Transverse colon (tissue), 4 donors: ENCODE results near the gene SNU13. TPM values are rescaled to one million over a fixed set of nuclear protein-coding genes. Genes with fewer than 3 reads are reported as not detected.
"Not testable (repeated sequence)": the region's sequence is repeated elsewhere in the genome, so short reads cannot be mapped to it uniquely, and the experiment has no call there.

Source experiments
- DNase-seq: peaks from one replicate; pipeline ENCODE4 v3.0.0-alpha.2; 2019
- H3K27ac ChIP-seq, 4 donors: fragments of 200-600 bp; sonication (generic); 2 replicates each; pipeline ENCODE4 v1.5.1; 2016 to 2018; ENCODE audit warnings: inconsistent platforms in 4 of 4
- H3K27me3 ChIP-seq: fragments of 200-600 bp; sonication (generic); 2 replicates; pipeline ENCODE4 v1.5.1; 2017; ENCODE audit warnings: inconsistent platforms
- H3K36me3 ChIP-seq, 4 donors: fragments of 200-600 bp; sonication (generic); 2 replicates each; pipeline ENCODE4 v1.5.1; 2017 to 2019; ENCODE audit warnings: inconsistent platforms in 4 of 4
- H3K4me1 ChIP-seq, 4 donors: fragments of 200-600 bp; sonication (generic); 2 replicates each; pipeline ENCODE4 v1.5.1; 2017 to 2020; ENCODE audit warnings: inconsistent platforms in 4 of 4
- H3K4me3 ChIP-seq, 4 donors: fragments of 200-600 bp; sonication (generic); 1 replicate in 1 of 4; 2 replicates in 3 of 4; pipeline versions ENCODE4 v1.5.1 to v1.6.1; 2017 to 2019; ENCODE audit warnings: inconsistent platforms in 4 of 4
- H3K9me3 ChIP-seq, 2 donors: fragments of 200-600 bp; sonication (generic); 2 replicates each; pipeline ENCODE4 v1.5.1; 2017 to 2019; ENCODE audit warnings: inconsistent platforms in 2 of 2
- CTCF ChIP-seq, 5 experiments: fragments of 200-600 bp in 3 of 5; fragments of 450-650 bp in 2 of 5; sonication (generic) in 3 of 5; IDR thresholded peaks; 1 replicate in 2 of 5; 2 replicates in 3 of 5; pipeline ENCODE4 v1.5.1; 2016 to 2017; ENCODE audit warnings: antibody characterized with exemption in 5 of 5, inconsistent platforms in 3 of 5, mild to moderate bottlenecking in 2 of 5, moderate library complexity in 1 of 5
- EP300 ChIP-seq: sonication (generic); formaldehyde crosslinking; IDR thresholded peaks from one replicate; pipeline ENCODE4 v1.6.1; 2017; ENCODE audit warnings: antibody characterized with exemption, low read depth
- POLR2A ChIP-seq: fragments of 450-650 bp; IDR thresholded peaks from one replicate; pipeline ENCODE4 v1.6.1; 2016; ENCODE audit warnings: antibody characterized with exemption, mild to moderate bottlenecking, moderate library complexity
- POLR2AphosphoS5 ChIP-seq, 3 donors: sonication (generic); formaldehyde crosslinking; IDR thresholded peaks; one replicate each; pipeline ENCODE4 v1.6.1; 2016; ENCODE audit warnings: antibody characterized with exemption in 3 of 3
- WGBS, 2 donors: methylation state at CpG; one replicate each; pipeline ENCODE4 v1.1.5; 2018; ENCODE audit warnings: low coverage in 1 of 2; 5-methylcytosine and 5-hydroxymethylcytosine counted together
- in situ Hi-C, 4 donors: fragments of 200-750 bp; cut with MboI; loops; one replicate each; pipeline versions ENCODE4 v1.15.0 to v1.15.1; 2017; ENCODE audit warnings: low sequenced_read_pairs in 3 of 4, low pct_ligation_motif_present in 1 of 4, low pct_unique_long_range_greater_than_20kb in 1 of 4
- intact Hi-C: fragments of 100-400 bp; cut with DNase I; formaldehyde crosslinking; loops from one replicate; pipeline ENCODE4 v1.15.1; 2023; ENCODE audit warnings: low total_unique reads
- total RNA-seq, 4 donors: library from RNA; depleted of rRNA; stranded (reverse); fragments of >200 nt; gene quantifications; one replicate each; pipeline ENCODE4 v1.1.0, GENCODE V29; 2016

SNU13 gene
- total RNA-seq, 4 donors from 2014 or later: 32.9 to 89.4 (median 58.9) TPM

- peaks cover 0 to 22% (median 9%) of the 10 kb centered on the region in 4 donors for H3K36me3 ChIP-seq
- H3K4me1 ChIP-seq: peaks cover 0 to 10% (median 2%) of the 10 kb centered on the region in 4 donors
- no peak for DNase-seq
- intact Hi-C loops: no loop called here
- peak overlapping the region; percentile 84 to 88 (median 86) for H3K27ac ChIP-seq
- TF ChIP-seq POLR2AphosphoS5 (IDR thresholded peaks at IDR 0.05) (no peak), POLR2A (no peak), EP300 (no peak), CTCF (IDR thresholded peaks at IDR 0.05) (no peak)
- in situ Hi-C loops: no loop called here
- H3K4me3 ChIP-seq: peak overlapping the region; percentile 43 to 55 (median 49)
- no peaks in the 10 kb centered on the region for H3K27me3 ChIP-seq
- H3K9me3 ChIP-seq: no peaks in the 10 kb centered on the region
- WGBS, 2 donors: 45 to 48% methylated on average over 13 to 14 of the region's 14 CpGs
These were observed 7.1 kb downstream of the SNU13 start for GRCh38 chr22:41681616-41682015.

DNA sequence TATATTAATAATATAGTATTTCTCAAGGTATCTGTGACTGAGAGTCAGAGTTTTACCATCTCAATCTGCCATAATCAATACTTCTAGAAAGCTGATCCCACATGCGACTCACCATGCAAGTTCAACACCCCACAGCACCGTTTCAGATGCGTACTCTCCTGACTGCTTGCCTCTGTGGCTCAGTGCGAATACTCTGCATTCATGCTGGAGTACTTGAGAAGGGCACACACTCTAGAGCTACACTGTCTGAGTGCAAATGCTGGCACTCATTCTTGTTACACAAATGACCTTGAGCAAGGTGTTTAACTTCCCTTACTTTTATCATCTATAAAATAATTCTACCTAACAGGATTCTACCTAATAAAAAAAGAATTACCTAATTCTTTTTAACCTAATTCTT lies 12.5 kb downstream of the SNU13 start:
- no peaks in the 10 kb centered on the region for H3K27me3 ChIP-seq
- H3K9me3 ChIP-seq: no peaks in the 10 kb centered on the region
- intact Hi-C loops (no loop called here), in situ Hi-C loops (no loop called here)
- TF ChIP-seq POLR2A (no peak), POLR2AphosphoS5 (IDR thresholded peaks at IDR 0.05) (no peak), CTCF (IDR thresholded peaks at IDR 0.05) (no peak), EP300 (no peak)
- WGBS, 2 donors: 90 to 94% methylated on average over 4 of the region's 4 CpGs
- H3K4me1 ChIP-seq: no peaks in the 10 kb centered on the region
- no peak overlapping the region for H3K27ac ChIP-seq
- H3K36me3 ChIP-seq: peaks cover 0 to 22% (median 11%) of the 10 kb centered on the region in 4 donors
- DNase-seq: no peak
- no peak overlapping the region for H3K4me3 ChIP-seq

DNA sequence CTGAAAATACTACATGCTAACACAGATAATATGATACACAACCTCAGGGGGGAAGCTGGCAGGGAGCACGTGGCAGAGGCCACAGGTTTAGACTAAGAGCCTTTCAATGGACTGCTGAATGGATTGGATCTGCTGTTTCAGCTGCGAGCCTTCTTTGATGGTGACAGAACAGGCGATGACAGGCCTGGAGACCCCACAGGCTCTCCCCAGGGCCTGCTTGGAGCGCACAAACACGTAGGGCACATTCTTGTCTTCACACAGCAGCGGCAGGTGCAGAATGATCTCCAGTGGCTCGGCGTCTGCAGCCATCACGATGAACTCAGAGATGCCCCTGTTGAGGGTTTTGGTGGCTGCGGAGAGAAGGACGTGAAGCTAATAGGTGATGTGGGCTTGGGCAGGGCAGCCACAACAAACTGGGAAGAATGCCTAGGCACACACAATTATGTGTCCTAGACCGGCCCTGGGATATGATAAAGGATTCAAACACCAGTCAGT lies 13.8 kb downstream of the SNU13 start:
- in situ Hi-C loops (no loop called here), intact Hi-C loops (no loop called here)
- no peaks in the 10 kb centered on the region for H3K9me3 ChIP-seq
- H3K27me3 ChIP-seq: no peaks in the 10 kb centered on the region
- DNase-seq: no peak
- H3K4me3 ChIP-seq: no peak overlapping the region
- TF ChIP-seq EP300 (no peak), CTCF (IDR thresholded peaks at IDR 0.05) (no peak), POLR2AphosphoS5 (IDR thresholded peaks at IDR 0.05) (no peak), POLR2A (no peak)
- H3K36me3 ChIP-seq: peaks cover 0 to 19% (median 11%) of the 10 kb centered on the region in 4 donors
- no peaks in the 10 kb centered on the region for H3K4me1 ChIP-seq
- 87 to 92% methylated on average over 9 to 12 of the region's 12 CpGs for WGBS, 2 donors
- no peak overlapping the region for H3K27ac ChIP-seq

GRCh38 chr22:41672780-41673509 lies 15.7 kb downstream of the SNU13 start:
- intact Hi-C loops (no loop called here), in situ Hi-C loops (no loop called here)
- Histone ChIP-seq H3K27me3 (no peaks in the 10 kb centered on the region), H3K36me3 (peaks cover 0 to 3% (median 0%) of the 10 kb centered on the region in 4 donors), H3K4me1 (no peaks in the 10 kb centered on the region), H3K27ac (no peak overlapping the region), H3K9me3 (no peaks in the 10 kb centered on the region), H3K4me3 (no peak overlapping the region)
- TF ChIP-seq POLR2AphosphoS5 (IDR thresholded peaks at IDR 0.05) (no peak), POLR2A (no peak), CTCF (IDR thresholded peaks at IDR 0.05) (peak in 1 of 5 experiments; percentile 12), EP300 (no peak)
- no peak for DNase-seq
- 69 to 79% methylated on average over 2 to 6 of the region's 6 CpGs for WGBS, 2 donors

DNA sequence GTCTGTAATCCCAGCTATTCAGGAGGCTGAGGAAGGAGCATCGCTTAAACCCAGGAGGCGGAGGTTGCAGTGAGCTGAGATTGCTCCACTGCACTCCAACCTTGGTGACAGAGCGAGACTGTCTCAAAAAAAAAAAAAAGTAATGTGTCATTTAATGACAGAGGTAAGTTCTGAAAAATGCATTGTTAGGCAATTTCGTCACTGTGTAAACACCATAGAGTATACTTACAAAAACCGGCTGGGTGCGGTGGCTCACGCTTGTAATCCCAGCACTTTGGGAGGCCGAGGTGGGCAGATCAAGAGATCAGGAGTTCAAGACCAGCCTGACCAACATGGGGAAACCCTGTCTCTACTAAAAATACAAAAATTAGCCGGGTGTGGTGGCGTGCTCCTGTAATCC lies 16.6 kb downstream of the SNU13 start:
- H3K27ac ChIP-seq, H3K4me3 ChIP-seq, H3K27me3 ChIP-seq, intact Hi-C loops, in situ Hi-C loops, H3K36me3 ChIP-seq, H3K9me3 ChIP-seq, H3K4me1 ChIP-seq: not testable (repeated sequence)
- 63 to 64% methylated on average over 10 of the region's 10 CpGs for WGBS, 2 donors
- peak; percentile 21 for DNase-seq
